Activated T-helper 1 cell treated with anti-CD3 and anti-CD28 coated beads, Interleukin-12 subunit alpha, Interleukin-12 subunit beta, Interleukin-2, Interleukin-4 antibody, amounts not matched to agents 30 ng/mL and 10 ng/mL and 1 ng/mL, durations not matched to agents 14 hours and 24 hours and 36 hours (primary cell): ENCODE results near the gene ALS2CL. TPM values are rescaled to one million over a fixed set of nuclear protein-coding genes. Genes with fewer than 3 reads are reported as not detected.

ENCODE experiments used
- DNase-seq: peaks from one replicate; pipeline ENCODE4 v3.0.0; 2021; ENCODE audit warnings: low spot score
- H3K27ac Mint-ChIP-seq: one replicate; pipeline ENCODE4 v1.8.0; 2021; ENCODE audit warnings: mild to moderate bottlenecking, mixed read lengths
- H3K27me3 Mint-ChIP-seq: one replicate; pipeline ENCODE4 v1.8.0; 2022; ENCODE audit warnings: mild to moderate bottlenecking, moderate library complexity, mixed read lengths; ENCODE audit not compliant: insufficient read depth
- H3K36me3 Mint-ChIP-seq: one replicate; pipeline ENCODE4 v1.8.0; 2021; ENCODE audit warnings: low read depth, mixed read lengths
- H3K4me1 Mint-ChIP-seq: one replicate; pipeline ENCODE4 v1.8.0; 2021; ENCODE audit warnings: low read depth, mixed read lengths
- H3K4me3 Mint-ChIP-seq: one replicate; pipeline ENCODE4 v1.8.0; 2021; ENCODE audit warnings: mild to moderate bottlenecking, moderate library complexity, mixed read lengths
- H3K9me3 Mint-ChIP-seq: one replicate; pipeline ENCODE4 v1.8.0; 2021; ENCODE audit warnings: mixed read lengths
- intact Hi-C: fragments of 100-400 bp; cut with micrococcal nuclease; formaldehyde crosslinking; loops from one replicate; pipeline ENCODE4 v1.15.1; 2024
- total RNA-seq: library from RNA; stranded (reverse); gene quantifications from 2 replicates; pipeline ENCODE4 v1.2.3, GENCODE V29; 2022

ALS2CL gene
- total RNA-seq, 1 donor from 2014 or later: 0.10 TPM

DNA sequence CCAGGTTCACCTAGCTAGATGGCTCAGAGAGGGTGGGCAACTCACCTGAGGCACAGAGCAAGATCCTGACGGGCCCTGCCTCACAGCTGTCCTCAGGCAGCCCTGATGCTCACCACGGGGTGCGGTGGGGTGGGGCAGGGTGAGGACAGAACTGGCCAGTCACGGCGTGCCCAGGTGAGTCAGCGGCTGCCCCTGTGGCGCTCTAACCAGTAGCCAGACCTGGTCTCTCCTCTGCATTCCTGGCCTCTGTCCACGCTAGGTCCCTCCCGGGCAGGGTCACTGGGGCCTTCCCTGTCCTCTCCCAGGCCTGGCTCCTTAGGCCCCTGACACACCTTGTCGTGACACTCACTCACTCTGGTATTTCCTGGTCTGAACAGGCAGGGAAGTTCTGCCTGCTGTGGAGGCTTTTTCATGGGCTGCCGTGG, 901 bp downstream of the ALS2CL start:
- intact Hi-C loops: loop anchor here (2.0 kb wide), 1 partner anchor 62 kb away; no protein-coding TSS in a partner anchor
- Mint-ChIP-seq H3K9me3 (no peaks in the 10 kb centered on the region), H3K27ac (no peak overlapping the region), H3K27me3 (peaks cover 16% of the 10 kb centered on the region), H3K4me3 (peak overlapping the region; percentile 72), H3K4me1 (peaks cover 33% of the 10 kb centered on the region), H3K36me3 (no peaks in the 10 kb centered on the region)
- no peak for DNase-seq

GRCh38 chr3:46690798-46691197, 2.7 kb downstream of the ALS2CL start:
- intact Hi-C loops: no loop called here
- H3K27me3 Mint-ChIP-seq: peaks cover 14% of the 10 kb centered on the region
- H3K36me3 Mint-ChIP-seq: no peaks in the 10 kb centered on the region
- no peak for DNase-seq
- H3K4me1 Mint-ChIP-seq: peaks cover 29% of the 10 kb centered on the region
- H3K9me3 Mint-ChIP-seq: no peaks in the 10 kb centered on the region
- no peak overlapping the region for H3K27ac Mint-ChIP-seq
- H3K4me3 Mint-ChIP-seq: no peak overlapping the region

DNA sequence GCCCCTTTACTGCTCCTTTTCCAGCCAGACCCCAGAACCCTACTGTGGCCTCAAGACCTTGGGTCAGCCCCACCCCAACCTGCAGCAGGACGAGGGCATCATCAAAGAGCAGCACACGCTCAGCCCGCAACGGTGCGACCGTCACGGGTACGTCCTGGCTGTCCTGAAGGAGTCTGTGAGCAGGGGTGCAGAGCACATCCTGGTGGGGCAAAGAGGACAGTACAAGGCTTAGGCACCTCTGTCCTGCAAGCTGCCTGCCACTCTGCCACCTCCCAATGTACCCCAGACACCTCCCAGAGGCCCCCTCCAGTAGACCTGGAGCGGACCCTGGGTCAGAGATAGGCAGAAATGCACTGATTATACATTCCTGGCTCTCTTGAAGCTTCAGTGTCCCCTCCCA, 8.0 kb downstream of the ALS2CL start:
- Mint-ChIP-seq H3K9me3 (no peaks in the 10 kb centered on the region), H3K4me1 (no peaks in the 10 kb centered on the region), H3K4me3 (no peak overlapping the region), H3K27ac (no peak overlapping the region), H3K27me3 (no peaks in the 10 kb centered on the region), H3K36me3 (no peaks in the 10 kb centered on the region)
- DNase-seq: no peak
- intact Hi-C loops: no loop called here

DNA sequence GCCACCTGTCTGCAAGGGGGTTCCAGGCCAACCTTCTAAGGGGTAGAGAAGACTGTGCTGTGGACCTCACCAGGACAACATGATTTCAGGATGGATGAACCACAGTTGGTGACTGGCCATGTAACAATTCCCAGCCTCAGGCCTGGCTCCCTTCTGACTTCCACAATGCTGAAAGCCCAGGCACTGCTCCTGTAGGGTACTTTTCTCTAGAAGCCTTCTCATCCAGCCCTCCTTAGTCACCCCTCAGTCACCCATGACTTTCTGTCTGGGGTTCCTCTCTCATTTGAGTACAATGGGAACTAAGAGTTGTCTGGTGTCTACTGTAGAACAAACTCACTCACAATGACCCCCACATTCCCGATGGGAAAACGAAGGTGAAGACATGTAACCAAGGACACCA, 8.6 kb downstream of the ALS2CL start:
- intact Hi-C loops: no loop called here
- no peak overlapping the region for H3K4me3 Mint-ChIP-seq
- no peaks in the 10 kb centered on the region for H3K9me3 Mint-ChIP-seq
- no peaks in the 10 kb centered on the region for H3K36me3 Mint-ChIP-seq
- no peak overlapping the region for H3K27ac Mint-ChIP-seq
- no peaks in the 10 kb centered on the region for H3K4me1 Mint-ChIP-seq
- no peak for DNase-seq
- no peaks in the 10 kb centered on the region for H3K27me3 Mint-ChIP-seq

- Mint-ChIP-seq H3K9me3 (no peaks in the 10 kb centered on the region), H3K4me1 (no peaks in the 10 kb centered on the region), H3K27ac (no peak overlapping the region), H3K36me3 (no peaks in the 10 kb centered on the region), H3K27me3 (no peaks in the 10 kb centered on the region), H3K4me3 (no peak overlapping the region)
- no peak for DNase-seq
- intact Hi-C loops: no loop called here
Observed at GRCh38 chr3:46682974-46683373, 10.5 kb downstream of the ALS2CL start.

DNA sequence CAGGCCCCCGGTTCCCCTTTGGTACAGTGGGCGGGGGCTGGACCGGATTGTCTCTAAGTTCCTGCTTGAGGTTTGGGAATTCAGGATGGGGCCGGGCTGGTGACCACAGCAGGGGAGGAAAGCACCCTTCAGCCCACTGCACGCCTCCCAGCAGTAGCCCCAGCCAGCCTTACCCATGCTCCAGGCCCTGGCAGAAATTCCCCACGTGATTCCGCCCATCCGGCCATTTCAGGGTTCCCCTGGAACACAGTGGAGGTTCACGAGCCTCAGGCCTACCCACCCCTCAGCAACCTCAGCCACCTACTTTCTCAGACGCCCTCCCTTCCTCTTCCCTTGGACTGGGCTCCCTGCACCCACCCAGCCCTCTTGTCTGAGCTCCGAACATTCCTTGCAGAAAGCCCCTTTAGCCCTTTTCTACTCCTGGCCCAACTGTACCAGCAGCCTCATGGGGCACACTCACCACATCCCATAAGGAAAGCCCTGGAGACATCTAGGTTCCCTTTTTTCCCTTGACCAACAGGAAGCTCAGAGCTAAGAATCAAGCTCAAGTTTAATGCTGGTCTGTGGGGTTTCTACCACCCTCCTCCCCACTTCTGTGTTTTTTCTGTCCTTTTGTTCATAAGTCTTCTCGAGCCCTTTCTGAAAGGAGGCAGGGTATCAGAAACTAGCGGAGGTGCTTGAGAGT, 11.5 kb downstream of the ALS2CL start:
- Mint-ChIP-seq H3K4me3 (no peak overlapping the region), H3K9me3 (no peaks in the 10 kb centered on the region), H3K4me1 (no peaks in the 10 kb centered on the region), H3K36me3 (no peaks in the 10 kb centered on the region), H3K27me3 (no peaks in the 10 kb centered on the region), H3K27ac (no peak overlapping the region)
- no peak for DNase-seq
- intact Hi-C loops: no loop called here

DNA sequence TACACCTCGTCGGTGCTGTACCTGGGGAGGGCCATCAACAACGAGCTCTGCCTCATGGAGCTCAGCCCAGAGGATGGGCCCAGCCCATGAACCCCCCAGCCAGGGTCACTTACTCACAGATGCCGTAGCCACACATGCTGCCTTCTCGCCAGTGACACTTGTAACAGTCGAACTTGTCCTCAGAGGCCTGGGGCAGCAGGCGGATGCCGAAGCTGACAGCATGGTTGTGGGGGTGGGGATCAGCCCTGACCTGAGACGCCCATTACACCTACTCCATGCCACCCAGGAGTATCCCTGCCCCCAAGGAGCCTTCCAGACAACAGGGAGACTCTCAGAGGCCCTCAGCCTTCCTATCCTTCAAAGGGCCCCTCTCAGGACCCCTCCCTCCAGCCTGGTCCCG, 12.1 kb downstream of the ALS2CL start:
- no peak overlapping the region for H3K4me3 Mint-ChIP-seq

DNA sequence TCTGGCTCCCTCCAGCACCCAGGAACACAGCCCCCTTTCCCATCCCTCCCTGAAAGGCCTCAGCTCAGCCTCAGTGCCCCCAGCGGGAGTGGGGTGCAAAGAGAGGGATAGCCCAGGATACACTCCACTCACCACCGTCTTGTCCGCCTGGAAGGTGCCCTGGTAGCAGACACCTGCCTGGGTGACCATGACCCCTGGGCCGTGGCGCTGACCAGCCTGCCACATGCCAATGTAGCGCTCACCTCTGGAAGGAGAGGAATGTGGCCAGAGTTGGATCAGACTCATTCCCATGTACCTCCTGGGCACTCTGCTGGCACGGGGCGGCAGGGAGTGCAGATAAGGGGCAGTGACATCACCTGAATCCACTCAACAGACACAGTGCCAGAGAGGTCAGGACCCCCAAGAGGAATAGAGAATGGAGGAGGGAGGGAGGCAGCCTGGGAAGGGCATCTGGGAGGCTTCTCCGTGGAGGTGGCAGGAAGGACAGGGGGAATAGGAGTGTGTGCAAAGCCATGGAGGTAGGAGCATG, 13.1 kb downstream of the ALS2CL start:
- no peak for DNase-seq
- H3K4me1 Mint-ChIP-seq: no peaks in the 10 kb centered on the region
- no peaks in the 10 kb centered on the region for H3K9me3 Mint-ChIP-seq
- H3K4me3 Mint-ChIP-seq: no peak overlapping the region
- no peaks in the 10 kb centered on the region for H3K36me3 Mint-ChIP-seq
- no peaks in the 10 kb centered on the region for H3K27me3 Mint-ChIP-seq
- intact Hi-C loops: no loop called here
- no peak overlapping the region for H3K27ac Mint-ChIP-seq

More for the DNA sequence above, 12.1 kb downstream of the ALS2CL start:
- H3K27ac Mint-ChIP-seq: no peak overlapping the region
- DNase-seq: no peak
- no peaks in the 10 kb centered on the region for H3K9me3 Mint-ChIP-seq
- H3K27me3 Mint-ChIP-seq: no peaks in the 10 kb centered on the region
- no peaks in the 10 kb centered on the region for H3K36me3 Mint-ChIP-seq
- H3K4me1 Mint-ChIP-seq: no peaks in the 10 kb centered on the region
- intact Hi-C loops: no loop called here

GRCh38 chr3:46679681-46680080, 13.8 kb downstream of the ALS2CL start:
- no peaks in the 10 kb centered on the region for H3K36me3 Mint-ChIP-seq
- H3K4me3 Mint-ChIP-seq: no peak overlapping the region
- intact Hi-C loops: no loop called here
- no peaks in the 10 kb centered on the region for H3K4me1 Mint-ChIP-seq
- DNase-seq: no peak
- H3K9me3 Mint-ChIP-seq: no peaks in the 10 kb centered on the region
- H3K27me3 Mint-ChIP-seq: no peaks in the 10 kb centered on the region
- no peak overlapping the region for H3K27ac Mint-ChIP-seq

GRCh38 chr3:46678280-46678679, 15.2 kb downstream of the ALS2CL start:
- Mint-ChIP-seq H3K36me3 (no peaks in the 10 kb centered on the region), H3K9me3 (no peaks in the 10 kb centered on the region), H3K27me3 (no peaks in the 10 kb centered on the region), H3K27ac (no peak overlapping the region), H3K4me3 (no peak overlapping the region), H3K4me1 (no peaks in the 10 kb centered on the region)
- no peak for DNase-seq
- intact Hi-C loops: no loop called here

DNA sequence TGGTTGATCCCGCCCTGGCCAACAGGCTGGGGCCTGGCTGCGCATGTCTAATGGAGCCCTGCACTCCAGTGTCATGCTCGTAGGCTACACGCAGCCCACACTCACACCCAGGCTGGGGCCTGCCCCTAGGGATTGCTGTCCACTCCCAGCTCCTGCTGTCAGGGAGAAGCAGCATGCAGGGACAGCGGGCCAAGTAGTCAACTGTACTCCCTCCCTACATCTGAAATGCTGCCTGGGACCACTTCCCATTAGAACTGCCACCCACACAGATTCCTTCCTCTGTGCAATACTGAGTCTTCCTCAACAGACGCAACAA, 16.1 kb downstream of the ALS2CL start:
- Mint-ChIP-seq H3K27ac (no peak overlapping the region), H3K36me3 (no peaks in the 10 kb centered on the region), H3K4me3 (no peak overlapping the region), H3K4me1 (no peaks in the 10 kb centered on the region), H3K27me3 (no peaks in the 10 kb centered on the region), H3K9me3 (no peaks in the 10 kb centered on the region)
- intact Hi-C loops: no loop called here
- no peak for DNase-seq

DNA sequence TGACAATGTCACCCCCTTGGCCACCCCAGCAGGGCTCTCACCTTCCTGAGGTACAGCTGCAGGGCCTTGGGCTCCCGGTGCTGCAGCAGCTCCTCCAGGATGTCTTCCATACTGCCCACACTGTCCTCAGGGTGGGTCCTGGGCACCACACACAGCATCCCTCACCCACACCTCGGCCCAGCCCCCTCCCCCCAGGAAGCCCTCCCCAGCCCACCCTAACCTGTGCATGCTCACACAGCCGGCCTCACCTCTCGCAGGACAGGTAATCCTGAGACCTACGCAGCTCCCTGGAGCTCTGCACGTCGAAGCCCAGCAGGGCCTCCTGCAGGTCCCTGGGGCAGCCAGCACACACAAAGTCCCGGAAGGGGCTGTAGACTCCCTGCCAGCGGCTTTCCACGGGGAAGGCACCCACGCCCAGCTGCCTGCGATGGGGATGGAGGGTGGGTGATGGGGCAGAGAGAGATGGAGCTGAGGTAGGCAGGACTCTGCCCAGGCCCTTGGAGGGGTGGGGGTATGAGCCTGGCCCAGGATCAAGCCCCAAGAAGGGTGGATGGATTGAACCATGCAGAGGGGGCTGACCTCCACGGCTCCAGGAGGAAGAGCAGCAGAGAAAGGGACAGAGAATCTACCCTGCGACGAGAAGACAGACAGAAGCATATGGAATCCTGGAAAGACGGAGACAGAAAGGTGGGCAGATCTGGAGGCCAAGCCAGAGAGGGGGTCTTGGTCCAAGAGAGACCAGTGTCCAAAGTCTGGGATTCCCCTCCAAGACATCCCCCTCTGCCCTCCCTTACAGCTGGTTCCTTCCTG, 16.7 kb downstream of the ALS2CL start:
- Mint-ChIP-seq H3K9me3 (no peaks in the 10 kb centered on the region), H3K36me3 (no peaks in the 10 kb centered on the region), H3K27me3 (no peaks in the 10 kb centered on the region), H3K4me1 (no peaks in the 10 kb centered on the region), H3K4me3 (no peak overlapping the region), H3K27ac (no peak overlapping the region)
- no peak for DNase-seq
- intact Hi-C loops: no loop called here

- H3K27me3 Mint-ChIP-seq: no peaks in the 10 kb centered on the region
- H3K27ac Mint-ChIP-seq: no peak overlapping the region
- no peaks in the 10 kb centered on the region for H3K4me1 Mint-ChIP-seq
- no peaks in the 10 kb centered on the region for H3K9me3 Mint-ChIP-seq
- H3K4me3 Mint-ChIP-seq: no peak overlapping the region
- intact Hi-C loops: no loop called here
- H3K36me3 Mint-ChIP-seq: no peaks in the 10 kb centered on the region
- no peak for DNase-seq
Observed at GRCh38 chr3:46675843-46676567, 17.5 kb downstream of the ALS2CL start.
